SK-N-SH (cell line): Measurements from ENCODE around the gene PCYT1B. TPM values are rescaled to one million over a fixed set of nuclear protein-coding genes. Genes with fewer than 3 reads are reported as not detected.

Source experiments
- CTCF ChIA-PET: fragments of 300-600, 350-600 bp; formaldehyde crosslinking; extraction: SDS; loops from one replicate; lab custom pipeline; 2021; lab: Yijun Ruan, JAX
- POLR2A ChIA-PET: fragments of 350-600 bp; sonication (Branson Sonifier 250); formaldehyde crosslinking; extraction: SDS; loops from one replicate; lab custom pipeline; 2020; ENCODE audit warnings: antibody characterized with exemption, inconsistent platforms; lab: Yijun Ruan, JAX
- DNase-seq: peaks from one replicate; pipeline ENCODE4 v3.0.0; 2012
- H2AFZ ChIP-seq: fragments of 200-600 bp; sonication (generic); 2 replicates; pipeline ENCODE4 v1.8.1; 2016; ENCODE audit warnings: antibody characterized with exemption, mild to moderate bottlenecking, low read depth
- H3F3A ChIP-seq: fragments of 200-600 bp; sonication (generic); replicated peaks from 2 replicates; pipeline ENCODE3; 2016; ENCODE audit warnings: antibody characterized with exemption, mild to moderate bottlenecking; ENCODE audit not compliant: insufficient read depth
- H3K27ac ChIP-seq, 2 experiments: fragments of 200-500 bp in 1 of 2; fragments of 200-600 bp in 1 of 2; sonication (Bioruptor generic) in 1 of 2; sonication (generic), shearing (Covaris generic) in 1 of 2; 2 replicates each; pipeline versions ENCODE4 v1.5.1 to v1.6.1; 2014 to 2016; ENCODE audit warnings: low read depth in 2 of 2, inconsistent platforms in 1 of 2, low read length in 1 of 2, mild to moderate bottlenecking in 1 of 2, mixed read lengths in 1 of 2
- H3K27me3 ChIP-seq: fragments of 200-600 bp; sonication (generic), shearing (Covaris generic); 2 replicates; pipeline ENCODE4 v1.6.1; 2016; ENCODE audit warnings: mixed run types; ENCODE audit not compliant: insufficient read depth
- H3K36me3 ChIP-seq, 2 experiments: fragments of 200-500 bp in 1 of 2; fragments of 200-600 bp in 1 of 2; sonication (Bioruptor generic) in 1 of 2; sonication (generic) in 1 of 2; replicated peaks in 1 of 2; 2 replicates each; pipeline versions ENCODE3 to v1.5.1; 2014 to 2016; ENCODE audit warnings: low read length in 1 of 2, mild to moderate bottlenecking in 1 of 2; ENCODE audit not compliant: insufficient read depth in 2 of 2, control insufficient read depth in 1 of 2
- H3K4me1 ChIP-seq, 2 experiments: fragments of 200-500 bp in 1 of 2; fragments of 200-600 bp in 1 of 2; sonication (Bioruptor generic) in 1 of 2; sonication (generic), shearing (Covaris generic) in 1 of 2; 2 replicates each; pipeline versions ENCODE4 v1.5.1 to v1.6.1; 2014 to 2016; ENCODE audit warnings: low read depth in 1 of 2, low read length in 1 of 2, mixed run types in 1 of 2; ENCODE audit not compliant: insufficient read depth in 2 of 2, control insufficient read depth in 1 of 2
- H3K4me2 ChIP-seq: fragments of 200-600 bp; sonication (generic), shearing (Covaris generic); 2 replicates; pipeline ENCODE4 v1.6.1; 2017; ENCODE audit warnings: mixed run types
- H3K4me3 ChIP-seq, 2 experiments: fragments of 200-500 bp in 1 of 2; fragments of 200-600 bp in 1 of 2; sonication (Bioruptor generic) in 1 of 2; sonication (generic), shearing (Covaris generic) in 1 of 2; 2 replicates each; pipeline versions ENCODE4 v1.5.1 to v1.8.1; 2014 to 2016; ENCODE audit warnings: low read depth in 2 of 2, inconsistent platforms in 1 of 2, low read length in 1 of 2, mild to moderate bottlenecking in 1 of 2, mixed read lengths in 1 of 2, moderate library complexity in 1 of 2
- H3K79me2 ChIP-seq: fragments of 200-600 bp; sonication (generic); 2 replicates; pipeline ENCODE4 v1.8.1; 2017; ENCODE audit warnings: mild to moderate bottlenecking; ENCODE audit not compliant: insufficient read depth
- H3K9ac ChIP-seq: fragments of 200-600 bp; sonication (generic); 2 replicates; pipeline ENCODE4 v1.6.1; 2017; ENCODE audit warnings: mixed run types
- H3K9me2 ChIP-seq: fragments of 200-600 bp; sonication (generic); 2 replicates; pipeline ENCODE4 v1.6.1; 2017; ENCODE audit warnings: mixed run types
- H3K9me3 ChIP-seq: fragments of 200-600 bp; sonication (generic); 2 replicates; pipeline ENCODE4 v1.6.1; 2017; ENCODE audit warnings: mixed run types, mild to moderate bottlenecking, moderate library complexity
- H4K20me1 ChIP-seq: fragments of 200-600 bp; sonication (generic); 2 replicates; pipeline ENCODE4 v1.6.1; 2017; ENCODE audit warnings: mild to moderate bottlenecking, mixed run types; ENCODE audit not compliant: insufficient read depth
- ELF1 ChIP-seq: IDR thresholded peaks from 2 replicates; pipeline ENCODE4 v1.4.0; 2012
- FOXJ3 ChIP-seq: sonication (generic); formaldehyde crosslinking; IDR thresholded peaks from 2 replicates; pipeline ENCODE4 v1.5.1; 2020; ENCODE audit warnings: mild to moderate bottlenecking, missing genetic modification reagents
- FOXM1 ChIP-seq: IDR thresholded peaks from 2 replicates; pipeline ENCODE4 v1.4.0; 2012; ENCODE audit warnings: low read depth, mild to moderate bottlenecking
- GATA2 ChIP-seq: sonication (generic); formaldehyde crosslinking; IDR thresholded peaks from 2 replicates; pipeline ENCODE4 v1.5.0; 2020; ENCODE audit warnings: mild to moderate bottlenecking, missing genetic modification reagents
- RCOR1 ChIP-seq: fragments of 150-350 bp; IDR thresholded peaks from 2 replicates; pipeline ENCODE4 v1.6.1; 2017; ENCODE audit warnings: antibody characterized with exemption, low read length
- TAF1 ChIP-seq: IDR thresholded peaks from 2 replicates; pipeline ENCODE4 v1.6.1; 2012; ENCODE audit warnings: low read depth, mild to moderate bottlenecking, low read length, moderate library complexity, borderline replicate concordance
- WGBS: methylation state at CpG from one replicate; pipeline ENCODE4 v1.1.6; 2017; ENCODE audit warnings: low lambda C conversion rate; 5-methylcytosine and 5-hydroxymethylcytosine counted together
- polyA plus RNA-seq, 3 experiments: library from polyadenylated mRNA; depleted of rRNA; stranded (reverse); fragments of >200 nt; gene quantifications; 2 replicates each; pipeline ENCODE4 v1.2.3, GENCODE V29; 2012
- TF ChIP-seq, protein P1 (sequence below): IDR thresholded peaks from 2 replicates; pipeline ENCODE4 v1.6.1; 2012; ENCODE audit warnings: mild to moderate bottlenecking, low read depth, low read length, moderate library complexity
- TF ChIP-seq, protein P2 (sequence below): IDR thresholded peaks from 2 replicates; pipeline ENCODE4; 2012
- TF ChIP-seq, protein P3 (sequence below): fragments of 150-350 bp; IDR thresholded peaks from 2 replicates; pipeline ENCODE4 v1.6.1; 2016; ENCODE audit warnings: mild to moderate bottlenecking, low read depth, low read length
- TF ChIP-seq, protein P4 (sequence below): IDR thresholded peaks from 2 replicates; pipeline ENCODE4 v1.4.0; 2012; ENCODE audit warnings: low read depth, borderline replicate concordance

Gene PCYT1B
- polyA plus RNA-seq, 1 of the 3 experiments (the other 2 are of a cell fraction), result 2.6 TPM

DNA sequence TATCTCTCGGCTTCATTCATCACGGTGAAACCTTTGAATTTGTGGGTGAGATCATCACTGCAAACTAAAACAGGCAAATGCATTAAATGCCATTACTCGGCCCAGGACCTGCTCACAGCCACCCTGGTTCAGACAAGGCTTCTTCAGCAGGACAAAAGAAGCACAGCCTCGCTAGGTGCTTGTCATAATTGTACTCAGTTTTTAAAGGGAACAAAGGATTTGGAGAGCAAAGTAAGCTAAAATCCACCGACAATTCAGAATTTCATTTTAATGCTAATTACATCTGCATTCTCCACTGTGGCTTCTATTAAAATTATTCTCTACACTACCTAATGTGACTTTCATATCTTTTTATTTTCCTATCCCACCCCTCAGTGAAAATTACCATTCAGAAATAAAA, 57.0 kb downstream of the PCYT1B start (continued):
- TF ChIP-seq, protein P1, sequence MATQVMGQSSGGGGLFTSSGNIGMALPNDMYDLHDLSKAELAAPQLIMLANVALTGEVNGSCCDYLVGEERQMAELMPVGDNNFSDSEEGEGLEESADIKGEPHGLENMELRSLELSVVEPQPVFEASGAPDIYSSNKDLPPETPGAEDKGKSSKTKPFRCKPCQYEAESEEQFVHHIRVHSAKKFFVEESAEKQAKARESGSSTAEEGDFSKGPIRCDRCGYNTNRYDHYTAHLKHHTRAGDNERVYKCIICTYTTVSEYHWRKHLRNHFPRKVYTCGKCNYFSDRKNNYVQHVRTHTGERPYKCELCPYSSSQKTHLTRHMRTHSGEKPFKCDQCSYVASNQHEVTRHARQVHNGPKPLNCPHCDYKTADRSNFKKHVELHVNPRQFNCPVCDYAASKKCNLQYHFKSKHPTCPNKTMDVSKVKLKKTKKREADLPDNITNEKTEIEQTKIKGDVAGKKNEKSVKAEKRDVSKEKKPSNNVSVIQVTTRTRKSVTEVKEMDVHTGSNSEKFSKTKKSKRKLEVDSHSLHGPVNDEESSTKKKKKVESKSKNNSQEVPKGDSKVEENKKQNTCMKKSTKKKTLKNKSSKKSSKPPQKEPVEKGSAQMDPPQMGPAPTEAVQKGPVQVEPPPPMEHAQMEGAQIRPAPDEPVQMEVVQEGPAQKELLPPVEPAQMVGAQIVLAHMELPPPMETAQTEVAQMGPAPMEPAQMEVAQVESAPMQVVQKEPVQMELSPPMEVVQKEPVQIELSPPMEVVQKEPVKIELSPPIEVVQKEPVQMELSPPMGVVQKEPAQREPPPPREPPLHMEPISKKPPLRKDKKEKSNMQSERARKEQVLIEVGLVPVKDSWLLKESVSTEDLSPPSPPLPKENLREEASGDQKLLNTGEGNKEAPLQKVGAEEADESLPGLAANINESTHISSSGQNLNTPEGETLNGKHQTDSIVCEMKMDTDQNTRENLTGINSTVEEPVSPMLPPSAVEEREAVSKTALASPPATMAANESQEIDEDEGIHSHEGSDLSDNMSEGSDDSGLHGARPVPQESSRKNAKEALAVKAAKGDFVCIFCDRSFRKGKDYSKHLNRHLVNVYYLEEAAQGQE, result no peak
- no peak for TF ChIP-seq TAF1
- no peak for TF ChIP-seq FOXJ3 (CRISPR knock-in tag)
- TF ChIP-seq, protein P2, sequence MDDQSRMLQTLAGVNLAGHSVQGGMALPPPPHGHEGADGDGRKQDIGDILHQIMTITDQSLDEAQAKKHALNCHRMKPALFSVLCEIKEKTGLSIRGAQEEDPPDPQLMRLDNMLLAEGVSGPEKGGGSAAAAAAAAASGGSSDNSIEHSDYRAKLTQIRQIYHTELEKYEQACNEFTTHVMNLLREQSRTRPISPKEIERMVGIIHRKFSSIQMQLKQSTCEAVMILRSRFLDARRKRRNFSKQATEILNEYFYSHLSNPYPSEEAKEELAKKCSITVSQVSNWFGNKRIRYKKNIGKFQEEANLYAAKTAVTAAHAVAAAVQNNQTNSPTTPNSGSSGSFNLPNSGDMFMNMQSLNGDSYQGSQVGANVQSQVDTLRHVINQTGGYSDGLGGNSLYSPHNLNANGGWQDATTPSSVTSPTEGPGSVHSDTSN, result no peak

DNA sequence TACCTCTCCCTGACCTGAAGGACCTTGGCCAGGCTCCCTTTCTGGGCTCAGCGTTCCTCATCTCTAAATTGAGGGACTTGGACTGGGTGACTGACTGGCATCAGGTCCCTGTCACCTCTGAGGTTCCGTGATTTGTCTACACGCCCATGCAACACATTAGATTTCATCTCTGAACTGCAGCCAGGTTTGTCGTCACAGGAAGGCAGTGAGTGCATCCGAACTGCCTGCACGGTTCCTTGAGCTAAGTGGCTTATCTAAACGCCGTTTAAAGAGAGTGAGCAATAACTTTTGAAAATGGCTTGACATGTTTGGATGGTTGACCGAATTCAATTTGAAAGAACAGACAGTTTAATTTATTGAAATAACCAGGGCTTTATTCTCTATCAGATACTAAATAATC, 70.1 kb downstream of the PCYT1B start:
- ChIA-PET POLR2A (no interaction called here), CTCF (no interaction called here)
- no peak overlapping the region for H3K27ac ChIP-seq
- no peaks in the 10 kb centered on the region for H3K4me1 ChIP-seq
- TF ChIP-seq, protein P3, sequence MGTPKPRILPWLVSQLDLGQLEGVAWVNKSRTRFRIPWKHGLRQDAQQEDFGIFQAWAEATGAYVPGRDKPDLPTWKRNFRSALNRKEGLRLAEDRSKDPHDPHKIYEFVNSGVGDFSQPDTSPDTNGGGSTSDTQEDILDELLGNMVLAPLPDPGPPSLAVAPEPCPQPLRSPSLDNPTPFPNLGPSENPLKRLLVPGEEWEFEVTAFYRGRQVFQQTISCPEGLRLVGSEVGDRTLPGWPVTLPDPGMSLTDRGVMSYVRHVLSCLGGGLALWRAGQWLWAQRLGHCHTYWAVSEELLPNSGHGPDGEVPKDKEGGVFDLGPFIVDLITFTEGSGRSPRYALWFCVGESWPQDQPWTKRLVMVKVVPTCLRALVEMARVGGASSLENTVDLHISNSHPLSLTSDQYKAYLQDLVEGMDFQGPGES, result no peak
- no peak for TF ChIP-seq RCOR1
- TF ChIP-seq, protein P4, sequence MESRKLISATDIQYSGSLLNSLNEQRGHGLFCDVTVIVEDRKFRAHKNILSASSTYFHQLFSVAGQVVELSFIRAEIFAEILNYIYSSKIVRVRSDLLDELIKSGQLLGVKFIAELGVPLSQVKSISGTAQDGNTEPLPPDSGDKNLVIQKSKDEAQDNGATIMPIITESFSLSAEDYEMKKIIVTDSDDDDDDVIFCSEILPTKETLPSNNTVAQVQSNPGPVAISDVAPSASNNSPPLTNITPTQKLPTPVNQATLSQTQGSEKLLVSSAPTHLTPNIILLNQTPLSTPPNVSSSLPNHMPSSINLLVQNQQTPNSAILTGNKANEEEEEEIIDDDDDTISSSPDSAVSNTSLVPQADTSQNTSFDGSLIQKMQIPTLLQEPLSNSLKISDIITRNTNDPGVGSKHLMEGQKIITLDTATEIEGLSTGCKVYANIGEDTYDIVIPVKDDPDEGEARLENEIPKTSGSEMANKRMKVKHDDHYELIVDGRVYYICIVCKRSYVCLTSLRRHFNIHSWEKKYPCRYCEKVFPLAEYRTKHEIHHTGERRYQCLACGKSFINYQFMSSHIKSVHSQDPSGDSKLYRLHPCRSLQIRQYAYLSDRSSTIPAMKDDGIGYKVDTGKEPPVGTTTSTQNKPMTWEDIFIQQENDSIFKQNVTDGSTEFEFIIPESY, result no peak
- TF ChIP-seq FOXM1, result no peak
- TF ChIP-seq ELF1, result no peak
- TF ChIP-seq GATA2, result no peak
- 43% methylated on average over 6 of the region's 9 CpGs for WGBS
- no peak for DNase-seq
- H3F3A ChIP-seq, result no peaks in the 10 kb centered on the region
- no peaks in the 10 kb centered on the region for H4K20me1 ChIP-seq
- no peaks in the 10 kb centered on the region for H3K9me2 ChIP-seq
- no peak overlapping the region for H3K4me3 ChIP-seq
- H3K9me3 ChIP-seq, result no peaks in the 10 kb centered on the region
- no peaks in the 10 kb centered on the region for H3K36me3 ChIP-seq
- no peak overlapping the region for H2AFZ ChIP-seq
- no peak overlapping the region for H3K9ac ChIP-seq
- H3K4me2 ChIP-seq, result no peak overlapping the region
- H3K27me3 ChIP-seq, result no peaks in the 10 kb centered on the region
- H3K79me2 ChIP-seq, result no peaks in the 10 kb centered on the region
